NCI-H1694 (cell line): ENCODE results near the gene CLTCL1.
"Not testable (repeated sequence)": the region's sequence is repeated elsewhere in the genome, so short reads cannot be mapped to it uniquely, and the experiment has no call there.

Source experiments
- DNase-seq: peaks from one replicate; lab custom pipeline; 2025; lab: John Stamatoyannopoulos, UW

The CLTCL1 gene

GRCh38 chr22:19291580-19292457, at the start of gene CLTCL1:
Gene CLTCL1 (minus strand): TSS chr22:19291719. CDS start chr22:19291641, 78 bp downstream.
- DNase-seq = peak; percentile 3

- no peak for DNase-seq
These were observed 45.6 kb upstream of the CLTCL1 start for GRCh38 chr22:19337137-19337536.

GRCh38 chr22:19336133-19337075, 44.9 kb upstream of the CLTCL1 start:
- no peak for DNase-seq

DNA sequence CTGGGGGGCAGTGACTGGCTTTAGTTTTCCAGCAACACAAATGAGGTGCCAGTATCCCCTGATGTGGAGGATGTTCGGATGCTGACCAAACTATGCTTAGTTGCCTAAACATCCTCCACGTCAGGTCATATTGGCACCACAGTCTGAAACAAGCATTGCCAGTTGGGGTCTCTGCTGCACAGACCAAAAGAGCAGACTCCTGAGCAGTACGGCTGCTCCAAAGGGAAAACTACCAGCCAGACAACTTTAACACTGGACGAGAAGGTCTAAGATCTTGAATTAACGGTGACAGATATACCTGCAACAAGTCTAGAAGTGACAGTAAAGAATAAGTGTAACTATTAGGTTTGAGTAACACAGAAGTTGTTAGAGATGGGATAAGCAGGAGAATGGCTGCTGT, 40.5 kb upstream of the CLTCL1 start:
- no peak for DNase-seq

DNA sequence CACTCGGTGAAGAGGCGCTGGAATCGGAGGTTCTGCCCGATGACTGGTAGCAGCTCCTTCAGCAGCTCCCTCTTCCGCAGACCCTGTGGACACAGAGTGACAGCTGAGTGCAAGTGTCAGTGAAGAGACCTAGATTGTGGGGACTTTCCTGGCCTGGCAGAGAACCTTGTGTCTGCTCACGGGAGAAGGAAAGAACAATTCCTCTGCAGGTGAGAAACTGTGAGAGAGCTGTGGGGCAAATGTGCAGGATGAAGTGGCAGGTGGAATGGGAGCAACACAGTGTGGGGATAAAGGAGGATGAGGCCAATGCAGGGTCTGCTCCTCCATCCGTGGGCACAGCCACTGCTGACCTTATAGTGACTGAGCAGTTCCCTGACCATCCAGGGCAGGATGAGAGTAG, 40.0 kb upstream of the CLTCL1 start:
- no peak for DNase-seq

GRCh38 chr22:19330865-19331418, 39.4 kb upstream of the CLTCL1 start:
- no peak for DNase-seq

DNA sequence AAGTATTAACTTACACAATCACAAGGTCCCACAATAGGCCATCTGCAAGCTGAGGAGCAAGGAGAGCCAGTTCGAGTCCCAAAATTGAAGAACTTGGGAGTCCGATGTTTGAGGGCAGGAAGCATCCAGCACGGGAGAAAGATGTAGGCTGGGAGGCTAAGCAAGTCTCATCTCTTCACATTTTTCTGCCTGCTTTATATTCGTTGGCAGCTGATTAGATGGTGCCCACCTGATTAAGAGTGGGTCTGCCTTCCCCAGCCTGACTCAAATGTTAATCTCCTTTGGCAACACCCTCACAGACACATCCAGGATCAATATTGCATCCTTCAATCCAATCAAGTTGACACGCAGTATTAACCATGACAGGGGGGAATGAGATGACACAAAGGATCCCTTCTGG, 38.7 kb upstream of the CLTCL1 start:
- not testable (repeated sequence) for DNase-seq

- DNase-seq = no peak
These were observed 37.9 kb upstream of the CLTCL1 start for GRCh38 chr22:19329454-19329853.

- DNase-seq = no peak
These were observed 33.9 kb upstream of the CLTCL1 start for GRCh38 chr22:19325296-19325948.

- DNase-seq = not testable (repeated sequence)
These were observed 31.9 kb upstream of the CLTCL1 start for GRCh38 chr22:19323420-19323819.

- DNase-seq = no peak
These were observed 30.2 kb upstream of the CLTCL1 start for GRCh38 chr22:19321757-19322156.

- not testable (repeated sequence) for DNase-seq
These were observed 28.6 kb upstream of the CLTCL1 start for GRCh38 chr22:19320136-19320535.

DNA sequence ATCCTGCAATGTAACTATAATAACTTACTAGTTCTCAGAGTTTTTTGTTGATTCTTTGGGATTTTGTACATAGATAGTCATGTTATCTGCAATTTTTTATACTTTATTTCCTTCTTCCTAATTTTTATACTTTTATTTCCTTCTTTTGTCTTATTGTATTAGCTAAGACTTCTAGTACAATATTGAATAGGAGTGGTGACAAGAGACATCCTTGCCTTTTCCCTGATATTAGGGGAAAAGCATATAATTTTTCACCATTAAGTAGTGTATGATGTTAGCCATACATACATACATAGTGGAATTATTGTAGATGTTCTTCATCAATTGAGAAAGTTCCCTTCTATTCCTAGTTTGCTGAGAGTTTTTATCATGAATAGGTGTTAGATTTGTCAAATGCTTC, 27.8 kb upstream of the CLTCL1 start:
- no peak for DNase-seq

GRCh38 chr22:19317865-19318264, 26.3 kb upstream of the CLTCL1 start:
- DNase-seq = no peak

GRCh38 chr22:19307872-19308271, 16.4 kb upstream of the CLTCL1 start:
- no peak for DNase-seq

DNA sequence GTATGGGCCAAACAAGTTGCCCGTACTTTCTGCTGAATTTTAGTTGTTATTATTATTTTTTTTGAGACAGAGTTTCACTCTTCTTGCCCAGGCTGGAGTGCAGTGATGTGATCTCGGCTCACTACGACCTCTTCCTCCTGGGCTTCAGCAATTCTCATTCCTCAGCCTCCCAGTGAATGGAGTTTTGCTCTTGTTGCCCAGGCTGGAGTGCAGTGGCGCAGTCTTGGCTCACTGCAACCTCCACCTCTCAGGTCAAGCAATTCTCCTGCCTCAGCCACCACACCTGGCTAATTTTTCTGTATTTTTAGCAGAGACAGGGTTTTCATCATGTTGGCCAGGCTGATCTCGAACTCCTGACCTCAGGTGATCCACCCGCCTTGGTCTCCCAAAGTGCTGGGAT, 15.0 kb upstream of the CLTCL1 start:
- DNase-seq = not testable (repeated sequence)

DNA sequence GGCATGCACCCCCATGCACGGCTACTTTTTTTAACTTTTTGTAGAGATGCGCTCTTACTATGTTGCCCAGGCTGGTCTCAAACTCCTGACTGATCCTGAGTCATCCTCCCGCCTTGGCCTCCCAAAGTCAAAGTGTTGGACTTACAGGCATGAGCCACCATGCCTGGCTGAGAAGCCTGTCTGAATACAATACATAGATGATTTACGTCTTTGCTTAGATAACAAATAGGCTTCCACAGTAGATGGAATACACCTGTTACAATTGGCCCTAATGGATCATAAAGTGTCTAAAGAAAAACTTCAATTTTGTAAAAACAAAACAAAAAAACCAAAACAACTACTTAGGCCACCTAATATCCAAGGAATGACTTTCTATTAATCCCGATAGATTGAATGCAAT, 13.0 kb upstream of the CLTCL1 start:
- DNase-seq = no peak

- DNase-seq = no peak
These were observed 12.3 kb upstream of the CLTCL1 start for GRCh38 chr22:19303785-19304184.

GRCh38 chr22:19295733-19296132, 4.2 kb upstream of the CLTCL1 start:
- DNase-seq = no peak

- DNase-seq = no peak
These were observed 1.1 kb upstream of the CLTCL1 start for GRCh38 chr22:19292458-19293230.

DNA sequence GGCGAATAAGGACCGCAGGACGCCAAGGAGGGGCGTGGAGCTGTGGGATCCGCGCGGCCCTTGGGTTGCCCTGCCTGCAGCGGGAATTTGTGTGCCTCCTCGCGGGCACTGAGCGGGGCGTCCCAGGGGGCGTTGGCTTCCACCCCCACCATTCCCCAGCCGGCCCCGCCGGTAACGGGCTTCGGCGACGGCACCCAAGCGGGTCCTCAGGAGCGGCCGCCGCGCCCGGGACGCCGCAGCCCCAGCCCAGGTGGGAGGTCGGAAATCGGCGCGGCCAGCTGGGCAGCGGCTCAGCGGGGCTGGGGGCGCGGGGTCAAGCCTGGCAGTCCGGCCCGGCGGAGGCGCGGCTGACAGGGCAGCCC, 320 bp downstream of the CLTCL1 start:
- no peak for DNase-seq
